Measurements from ENCODE around the gene SPRN.

DNA sequence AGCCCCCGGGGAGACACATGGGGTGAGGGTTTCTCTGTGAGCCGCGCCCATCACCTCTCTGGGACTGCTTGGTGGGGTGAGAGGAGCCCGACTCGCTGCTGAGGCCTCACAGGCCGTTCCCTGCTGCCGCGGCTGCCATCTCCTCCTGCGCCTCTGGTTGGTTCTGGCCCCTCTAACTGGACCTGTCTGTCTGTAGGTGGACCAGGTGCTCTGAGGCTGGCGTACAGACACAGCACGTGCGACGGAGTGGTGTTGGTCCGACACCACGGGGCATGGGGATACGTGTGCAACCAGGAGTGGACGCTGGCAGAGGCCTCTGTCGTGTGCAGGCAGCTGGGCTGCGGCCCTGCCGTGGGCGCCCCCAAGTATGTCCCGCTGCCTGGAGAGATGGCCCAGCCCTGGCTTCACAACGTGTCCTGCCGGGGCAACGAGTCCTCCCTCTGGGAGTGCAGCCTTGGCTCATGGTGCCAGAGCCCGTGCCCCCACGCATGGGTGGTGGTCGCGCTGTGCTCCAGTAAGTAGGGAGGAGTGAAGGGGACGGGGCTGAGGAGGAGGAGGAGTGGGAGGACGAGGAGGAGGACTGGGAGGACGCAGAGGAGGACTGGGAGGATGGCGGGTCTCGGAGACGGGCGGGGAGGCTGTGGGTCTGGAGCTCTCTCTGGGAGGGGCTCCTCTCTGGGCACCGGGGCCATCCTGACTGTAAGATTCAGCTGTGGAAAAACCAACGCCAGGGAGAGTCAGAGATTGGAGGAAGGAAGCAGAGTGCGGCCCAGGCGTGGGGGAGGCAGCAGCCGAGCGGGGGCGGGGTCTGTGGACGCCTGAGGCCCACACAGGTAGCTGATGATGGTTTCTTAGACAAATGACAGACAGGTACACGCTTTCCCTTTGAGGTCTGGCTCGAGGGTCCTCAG lies 31.9 kb upstream of the SPRN start:
- no peak for TF ChIP-seq EZH2phosphoT487 (conservative IDR thresholded peaks at IDR 0.05; ENCODE audit: low read length)
- TF ChIP-seq CTCF (IDR thresholded peaks at IDR 0.05; ENCODE audit: insufficient read depth, low read length, poor library complexity, severe bottlenecking), result no peak

Measured in SU-DHL-6 (cell line).